H1 (cell line): ENCODE results near the gene ZNF582. TPM values are rescaled to one million over a fixed set of nuclear protein-coding genes. Genes with fewer than 3 reads are reported as not detected.

Source experiments
- CTCF ChIA-PET: fragments of 300-600 bp; sonication (Branson Sonifier 250); formaldehyde crosslinking; loops from one replicate; lab custom pipeline; 2021; ENCODE audit not compliant: partially characterized antibody; lab: Charles Lee
- POLR2A ChIA-PET: fragments of 300-600 bp; sonication (Branson Sonifier 250); formaldehyde crosslinking; loops from one replicate; lab custom pipeline; 2021; ENCODE audit warnings: inconsistent platforms; ENCODE audit not compliant: partially characterized antibody; lab: Charles Lee
- DNase-seq, 2 experiments: peaks; one replicate each; pipeline versions ENCODE4 v3.0.0 to v3.0.0-alpha.2; 2010 to 2022; ENCODE audit warnings: low spot score in 2 of 2, low read depth in 1 of 2, mixed read lengths in 1 of 2
- FAIRE-seq: peaks from 2 replicates; lab custom pipeline; 2011; peaks lifted over from hg19 to GRCh38; lab: Jason Lieb, UNC
- H2AFZ ChIP-seq: 2 replicates; pipeline ENCODE4 v1.8.1; 2012; ENCODE audit warnings: low read length, inconsistent platforms
- H2AK5ac ChIP-seq: 2 replicates; pipeline ENCODE4 v1.6.1; 2013; ENCODE audit warnings: low read depth, low read length
- H2BK120ac ChIP-seq: replicated peaks from 2 replicates; pipeline ENCODE3; 2013; ENCODE audit warnings: low read depth, low read length, inconsistent platforms
- H2BK12ac ChIP-seq: 2 replicates; pipeline ENCODE4 v1.6.1; 2013; ENCODE audit warnings: low read depth, low read length
- H2BK15ac ChIP-seq: 2 replicates; pipeline ENCODE4 v1.6.1; 2013; ENCODE audit warnings: low read length
- H2BK20ac ChIP-seq: 2 replicates; pipeline ENCODE4 v1.6.1; 2013; ENCODE audit warnings: low read length
- H2BK5ac ChIP-seq: 2 replicates; pipeline ENCODE4 v1.6.1; 2013; ENCODE audit warnings: low read depth, low read length
- H3K14ac ChIP-seq: 2 replicates; pipeline ENCODE4 v1.6.1; 2013; ENCODE audit warnings: inconsistent platforms; ENCODE audit not compliant: insufficient read length
- H3K18ac ChIP-seq: 2 replicates; pipeline ENCODE4 v1.6.1; 2013; ENCODE audit warnings: low read length; ENCODE audit errors: extremely low read depth
- H3K23ac ChIP-seq: 2 replicates; pipeline ENCODE4 v1.6.1; 2013; ENCODE audit warnings: inconsistent platforms; ENCODE audit not compliant: insufficient read length
- H3K23me2 ChIP-seq: 2 replicates; pipeline ENCODE4 v1.6.1; 2013; ENCODE audit warnings: low read depth, low read length
- H3K27ac ChIP-seq: 2 replicates; pipeline ENCODE4 v1.6.1; 2011; ENCODE audit warnings: low read depth, low read length, inconsistent platforms
- H3K27me3 ChIP-seq, 4 experiments: replicated peaks in 1 of 4; 1 replicate in 1 of 4; 2 replicates in 3 of 4; pipeline versions ENCODE4 v1.6.1 to v1.8.1; 2011 to 2013; ENCODE audit warnings: low read length in 3 of 4, mild to moderate bottlenecking in 3 of 4, inconsistent platforms in 2 of 4, mixed read lengths in 2 of 4, moderate library complexity in 1 of 4; ENCODE audit not compliant: control insufficient read depth in 3 of 4, insufficient read depth in 3 of 4; ENCODE audit errors: extremely low read depth in 1 of 4
- H3K36me3 ChIP-seq, 4 experiments: 2 replicates each; pipeline versions ENCODE4 v1.6.1 to v1.8.1; 2011 to 2013; ENCODE audit warnings: mild to moderate bottlenecking in 4 of 4, low read length in 3 of 4, moderate library complexity in 2 of 4, control low read depth in 1 of 4, inconsistent platforms in 1 of 4; ENCODE audit not compliant: insufficient read depth in 4 of 4, control insufficient read depth in 2 of 4
- H3K4ac ChIP-seq: replicated peaks from 2 replicates; pipeline ENCODE3; 2013; ENCODE audit warnings: low read length, low read depth, mixed read lengths, inconsistent platforms; ENCODE audit not compliant: insufficient read length
- H3K4me1 ChIP-seq, 4 experiments: replicated peaks in 1 of 4; 1 replicate in 1 of 4; 2 replicates in 3 of 4; pipeline versions ENCODE4 v1.6.1 to v1.8.1; 2011 to 2013; ENCODE audit warnings: low read length in 3 of 4, inconsistent platforms in 2 of 4, mixed read lengths in 1 of 4; ENCODE audit not compliant: insufficient read depth in 4 of 4, control insufficient read depth in 3 of 4
- H3K4me2 ChIP-seq, 2 experiments: 2 replicates each; pipeline versions ENCODE4 v1.6.1 to v1.8.1; 2011 to 2013; ENCODE audit warnings: low read depth in 2 of 2, low read length in 2 of 2, control low read depth in 1 of 2, inconsistent platforms in 1 of 2, mild to moderate bottlenecking in 1 of 2; ENCODE audit not compliant: insufficient read depth in 1 of 2
- H3K4me3 ChIP-seq, 4 experiments: fragments of 200-600, 300-600 bp in 1 of 4; sonication (generic), shearing (Covaris generic), sonication (Bioruptor Twin) in 1 of 4; 2 replicates each; pipeline versions ENCODE4 v1.5.1 to v1.8.1; 2011 to 2016; ENCODE audit warnings: low read length in 4 of 4, low read depth in 3 of 4, control low read depth in 2 of 4, inconsistent platforms in 2 of 4, mild to moderate bottlenecking in 2 of 4, mixed read lengths in 1 of 4, moderate library complexity in 1 of 4; ENCODE audit not compliant: insufficient read depth in 2 of 4; ENCODE audit errors: extremely low read depth in 1 of 4
- H3K56ac ChIP-seq: replicated peaks from 2 replicates; pipeline ENCODE3; 2013; ENCODE audit warnings: low read depth, mild to moderate bottlenecking, mixed read lengths, low read length, inconsistent platforms; ENCODE audit not compliant: insufficient read length
- H3K79me1 ChIP-seq: 2 replicates; pipeline ENCODE4 v1.6.1; 2013; ENCODE audit warnings: low read depth, low read length, control low read depth
- H3K79me2 ChIP-seq, 2 experiments: 2 replicates each; pipeline versions ENCODE4 v1.6.1 to v1.8.1; 2012 to 2013; ENCODE audit warnings: low read length in 2 of 2, mild to moderate bottlenecking in 2 of 2, inconsistent platforms in 1 of 2; ENCODE audit not compliant: insufficient read depth in 2 of 2, control insufficient read depth in 1 of 2
- H3K9ac ChIP-seq, 4 experiments: replicated peaks in 1 of 4; 1 replicate in 1 of 4; 2 replicates in 3 of 4; pipeline versions ENCODE4 v1.6.1 to v1.8.1; 2011 to 2013; ENCODE audit warnings: low read depth in 3 of 4, low read length in 3 of 4, control low read depth in 2 of 4, mild to moderate bottlenecking in 2 of 4, moderate library complexity in 2 of 4, inconsistent platforms in 1 of 4; ENCODE audit errors: extremely low read depth in 1 of 4
- H3K9me3 ChIP-seq, 2 experiments: 2 replicates each; pipeline versions ENCODE4 v1.6.1 to v1.8.1; 2012 to 2013; ENCODE audit warnings: mild to moderate bottlenecking in 2 of 2, moderate library complexity in 2 of 2, control low read depth in 1 of 2, inconsistent platforms in 1 of 2, low read depth in 1 of 2, low read length in 1 of 2, mixed read lengths in 1 of 2; ENCODE audit not compliant: insufficient read depth in 2 of 2
- H4K20me1 ChIP-seq, 2 experiments: replicated peaks in 1 of 2; 2 replicates each; pipeline versions ENCODE3 to v1.8.1; 2011 to 2013; ENCODE audit warnings: inconsistent platforms in 2 of 2, low read length in 2 of 2, mild to moderate bottlenecking in 1 of 2; ENCODE audit not compliant: insufficient read depth in 2 of 2, control insufficient read depth in 1 of 2
- H4K5ac ChIP-seq: 2 replicates; pipeline ENCODE4 v1.6.1; 2013; ENCODE audit warnings: low read length, low read depth, mixed read lengths, inconsistent platforms; ENCODE audit not compliant: insufficient read length
- H4K8ac ChIP-seq: 2 replicates; pipeline ENCODE4 v1.8.0; 2013; ENCODE audit warnings: mild to moderate bottlenecking, moderate library complexity, low read length, inconsistent platforms; ENCODE audit not compliant: insufficient read depth; ENCODE audit errors: extremely low read depth
- H4K91ac ChIP-seq: replicated peaks from 2 replicates; pipeline ENCODE3; 2013; ENCODE audit warnings: low read length, mixed read lengths, inconsistent platforms; ENCODE audit not compliant: insufficient read length
- ATF2 ChIP-seq: IDR thresholded peaks from 2 replicates; pipeline ENCODE4 v1.6.1; 2012; ENCODE audit warnings: low read length, inconsistent platforms
- FOSL1 ChIP-seq: IDR thresholded peaks from 2 replicates; pipeline ENCODE4 v1.6.1; 2011; ENCODE audit warnings: mild to moderate bottlenecking, low read depth, low read length, moderate library complexity; ENCODE audit not compliant: insufficient read depth
- GABPA ChIP-seq: IDR thresholded peaks from 2 replicates; pipeline ENCODE4 v1.6.1; 2011; ENCODE audit warnings: mild to moderate bottlenecking, low read length, moderate library complexity, borderline replicate concordance; ENCODE audit not compliant: insufficient read depth
- HDAC2 ChIP-seq, 2 experiments: fragments of 300-600 bp in 1 of 2; sonication (generic) in 1 of 2; IDR thresholded peaks; 2 replicates each; pipeline ENCODE4 v1.6.1; 2011 to 2012; ENCODE audit warnings: low read depth in 2 of 2, low read length in 2 of 2, mild to moderate bottlenecking in 2 of 2, moderate library complexity in 2 of 2, borderline replicate concordance in 1 of 2, inconsistent platforms in 1 of 2
- KDM1A ChIP-seq: fragments of 200-600, 300-600 bp; sonication (generic); IDR thresholded peaks from 2 replicates; pipeline ENCODE4 v1.7.1; 2016; ENCODE audit warnings: mild to moderate bottlenecking, low read length, borderline replicate concordance
- KDM4A ChIP-seq: IDR thresholded peaks from one replicate; pipeline ENCODE4 v1.7.1; 2012; ENCODE audit warnings: low read depth, mild to moderate bottlenecking, moderate library complexity, low read length, inconsistent platforms; ENCODE audit not compliant: severe bottlenecking
- RAD21 ChIP-seq, 2 experiments: IDR thresholded peaks in 1 of 2; conservative IDR thresholded peaks in 1 of 2; 2 replicates each; pipeline ENCODE4 v1.6.1; 2011; ENCODE audit warnings: low read depth in 2 of 2, low read length in 2 of 2, improper control_type of control experiment in 1 of 2, inconsistent platforms in 1 of 2, mild to moderate bottlenecking in 1 of 2, moderate library complexity in 1 of 2
- WGBS, 2 experiments: shearing (Covaris generic) in 1 of 2; methylation state at CpG; one replicate each; pipeline versions ENCODE4 v1.1.6 to v1.1.7; 2013 to 2015; ENCODE audit warnings: low lambda C conversion rate in 2 of 2, mixed read lengths in 2 of 2, inconsistent platforms in 1 of 2, low coverage in 1 of 2, missing lambda C conversion rate in 1 of 2; ENCODE audit not compliant: insufficient replicate concordance in 2 of 2, insufficient coverage in 1 of 2, insufficient read length in 1 of 2; ENCODE audit errors: extremely low coverage in 1 of 2, missing lambda C conversion rate in 1 of 2; 5-methylcytosine and 5-hydroxymethylcytosine counted together
- polyA plus RNA-seq, 7 experiments: library from polyadenylated mRNA; depleted of rRNA in 3 of 7; stranded (reverse) in 5 of 7; unstranded in 2 of 7; fragments of >200 nt in 5 of 7; fragments of 200-250 nt in 2 of 7; gene quantifications; 1 replicate in 5 of 7; 2 replicates in 1 of 7; 4 replicates in 1 of 7; pipeline versions ENCODE4 v1.2.1 to v1.2.3, GENCODE V29; 2011 to 2013; ENCODE audit warnings: missing spikeins in 2 of 7, mixed read lengths in 2 of 7
- total RNA-seq: library from RNA; stranded (reverse); fragmentation: NEBNext Ultra II Directional; extraction: Animal tissue kit (Norgen Biotek cat#: 25700); gene quantifications from 2 replicates; pipeline ENCODE4 v1.2.1, GENCODE V29; 2021
- TF ChIP-seq, protein P1 (sequence below): IDR thresholded peaks from 2 replicates; pipeline ENCODE4 v1.6.1; 2012; ENCODE audit warnings: inconsistent platforms

The ZNF582 gene
- total and polyA plus RNA-seq, 2 of the 8 experiments (the other 6 are each of a cell fraction or from before 2014, with no cell fraction given) = 3.8 to 5.8 TPM

- peaks cover 2 to 4% of the 10 kb centered on the region in 2 experiments; a peak in 1 of 4 replicates for H3K9me3 ChIP-seq
- no peak overlapping the region for H3K4me3 ChIP-seq
- H3K23me2 ChIP-seq = no peaks in the 10 kb centered on the region
- no peak overlapping the region for H4K8ac ChIP-seq
- DNase-seq (peak in 1 of 2 experiments; percentile 46), FAIRE-seq (peak; percentile 80)
- no peak overlapping the region for H3K4ac ChIP-seq
- no peak overlapping the region for H2AFZ ChIP-seq
- H3K27me3 ChIP-seq = no peaks in the 10 kb centered on the region; a peak in 1 of 7 replicates
- H3K14ac ChIP-seq = no peak overlapping the region
- ChIA-PET CTCF (interaction anchor here (0.5 to 4.3 kb wide), 41 partner anchors 8 to 897 kb away, joined by 3 to 30 read pairs (median 4); partner anchors contain the start of gene ZNF582), POLR2A (interaction anchor here (1.0 to 2.7 kb wide), 4 partner anchors 20 to 197 kb away, joined by 3 to 14 read pairs (median 3); no protein-coding TSS in a partner anchor)
- no peak overlapping the region for H4K91ac ChIP-seq
- no peaks in the 10 kb centered on the region for H3K36me3 ChIP-seq
- no peak overlapping the region for H2BK120ac ChIP-seq
- H3K4me2 ChIP-seq = peak overlapping the region in 1 of 2 experiments; percentile 22; a peak in 1 of 4 replicates
- no peak overlapping the region for H2BK20ac ChIP-seq
- no peak overlapping the region for H2BK12ac ChIP-seq
- H3K23ac ChIP-seq = no peak overlapping the region
- H3K4me1 ChIP-seq = peaks cover 0 to 6% (median 4%) of the 10 kb centered on the region in 4 experiments; a peak in 6 of 7 replicates
- no peak overlapping the region for H3K27ac ChIP-seq
- H3K79me1 ChIP-seq = no peaks in the 10 kb centered on the region
- 71% methylated on average over 5 of the region's 5 CpGs; no CpG with 5 or more reads in 1 of the 2 experiments for WGBS, 2 experiments
- H2AK5ac ChIP-seq = no peak overlapping the region
- H3K9ac ChIP-seq = no peak overlapping the region
- 0 out of 2 replicates have a peak overlapping the region, but pooled peaks have one; percentile 41 for H2BK5ac ChIP-seq
- H3K18ac ChIP-seq = no peak overlapping the region
- H3K56ac ChIP-seq = no peak overlapping the region
- H4K5ac ChIP-seq = no peak overlapping the region
- no peak overlapping the region for H2BK15ac ChIP-seq
- no peaks in the 10 kb centered on the region for H4K20me1 ChIP-seq
- no peaks in the 10 kb centered on the region for H3K79me2 ChIP-seq
- TF ChIP-seq, protein P1, sequence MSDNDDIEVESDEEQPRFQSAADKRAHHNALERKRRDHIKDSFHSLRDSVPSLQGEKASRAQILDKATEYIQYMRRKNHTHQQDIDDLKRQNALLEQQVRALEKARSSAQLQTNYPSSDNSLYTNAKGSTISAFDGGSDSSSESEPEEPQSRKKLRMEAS = peak; percentile 47; the same call in 1 of the 2 replicates
- no peak for TF ChIP-seq ATF2
- no peak for TF ChIP-seq FOSL1
- TF ChIP-seq GABPA = no peak
- peak; percentile 100 for TF ChIP-seq KDM1A
- TF ChIP-seq RAD21 (IDR thresholded peaks at IDR 0.05 in 1 of 2, conservative IDR thresholded peaks at IDR 0.05 in 1 of 2; ENCODE audit: low read depth in 2 of 2, low read length in 2 of 2) = peak in 1 of 2 experiments; percentile 18; a peak in 2 of 4 replicates
- TF ChIP-seq KDM4A = no peak
- TF ChIP-seq HDAC2 (IDR thresholded peaks at IDR 0.05; ENCODE audit: borderline replicate concordance in 1 of 2, low read depth in 2 of 2, low read length in 2 of 2) = peak; percentile 60 to 99; a peak in 2 of 4 replicates
Observed at GRCh38 chr19:56348289-56348877, 45.0 kb downstream of the ZNF582 start.
